KOPT-K1 (cell line): ENCODE data around the gene RGL2.
"Not testable (repeated sequence)": the region's sequence is repeated elsewhere in the genome, so short reads cannot be mapped to it uniquely, and the experiment has no call there.

ENCODE experiments used
- H3K27ac ChIP-seq: fragments of 200-600 bp; sonication (generic); 2 replicates; pipeline ENCODE4 v1.5.1; 2016; ENCODE audit warnings: antibody characterized with exemption, mild to moderate bottlenecking, low read depth, low read length; ENCODE audit not compliant: poor library complexity, severe bottlenecking
- H3K36me3 ChIP-seq: fragments of 200-600 bp; sonication (generic); 2 replicates; pipeline ENCODE4 v1.5.1; 2017; ENCODE audit warnings: antibody characterized with exemption, mild to moderate bottlenecking, low read length, moderate library complexity; ENCODE audit not compliant: insufficient read depth
- H3K9me3 ChIP-seq: fragments of 200-600 bp; sonication (generic); 2 replicates; pipeline ENCODE4 v1.5.1; 2017; ENCODE audit warnings: antibody characterized with exemption, low read length, mild to moderate bottlenecking; ENCODE audit not compliant: insufficient read depth, poor library complexity, severe bottlenecking

RGL2 gene

DNA sequence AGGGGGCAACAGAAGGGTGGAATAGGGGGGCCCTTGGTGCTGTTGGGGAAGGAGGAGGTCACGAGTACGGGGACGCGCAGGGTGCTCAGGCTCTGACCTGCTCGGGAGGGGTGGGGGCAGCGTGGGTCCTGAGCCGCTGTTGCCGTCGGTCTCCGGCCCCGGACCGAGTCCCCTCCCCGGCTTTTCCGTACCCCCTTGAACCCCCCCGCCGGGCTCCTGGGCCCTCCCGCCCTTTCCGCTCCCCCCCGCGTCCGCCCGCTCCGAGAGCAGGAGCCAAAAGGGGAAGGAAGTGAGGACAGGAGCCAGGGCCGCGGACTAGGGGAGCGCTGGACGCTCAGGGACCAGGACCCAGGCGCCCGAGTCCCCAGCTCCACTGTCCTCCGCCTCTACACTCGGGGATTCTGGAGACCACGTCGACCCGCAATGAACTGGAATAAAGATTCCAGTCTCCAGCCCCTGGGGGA, at the start of gene RGL2:
RGL2 (minus strand) TSS at position 170 of the 464 bp plus-strand sequence. CDS start 332 bp downstream, outside the sequence.
- peak within 1 kb of the TSS; percentile 96 for H3K27ac ChIP-seq
- H3K9me3 ChIP-seq = no peaks in the 10 kb centered on the region
- H3K36me3 ChIP-seq = peaks cover 59% of the 10 kb centered on the region

GRCh38 chr6:33347816-33348215, 49.1 kb upstream of the RGL2 start:
- Histone ChIP-seq H3K36me3 (no peaks in the 10 kb centered on the region), H3K9me3 (no peaks in the 10 kb centered on the region), H3K27ac (no peak overlapping the region)

DNA sequence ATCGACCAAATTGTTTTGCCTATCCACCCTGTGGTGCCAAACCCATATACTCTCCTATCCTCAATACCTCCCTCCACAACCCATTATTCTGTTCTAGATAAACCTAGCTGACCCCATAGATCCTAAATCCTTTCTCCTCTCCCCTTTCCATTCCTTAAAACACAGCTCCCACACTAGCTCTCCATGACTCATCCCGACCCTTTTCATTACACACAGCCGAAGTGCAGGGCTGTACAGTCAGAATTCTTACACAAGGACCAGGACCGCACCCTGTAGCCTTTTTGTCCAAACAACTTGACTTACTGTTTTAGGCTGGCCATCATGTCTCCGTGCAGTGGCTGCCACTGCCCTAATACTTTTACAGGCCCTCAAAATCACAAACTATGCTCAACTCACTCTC, 48.2 kb upstream of the RGL2 start:
- H3K27ac ChIP-seq, H3K9me3 ChIP-seq, H3K36me3 ChIP-seq: not testable (repeated sequence)

DNA sequence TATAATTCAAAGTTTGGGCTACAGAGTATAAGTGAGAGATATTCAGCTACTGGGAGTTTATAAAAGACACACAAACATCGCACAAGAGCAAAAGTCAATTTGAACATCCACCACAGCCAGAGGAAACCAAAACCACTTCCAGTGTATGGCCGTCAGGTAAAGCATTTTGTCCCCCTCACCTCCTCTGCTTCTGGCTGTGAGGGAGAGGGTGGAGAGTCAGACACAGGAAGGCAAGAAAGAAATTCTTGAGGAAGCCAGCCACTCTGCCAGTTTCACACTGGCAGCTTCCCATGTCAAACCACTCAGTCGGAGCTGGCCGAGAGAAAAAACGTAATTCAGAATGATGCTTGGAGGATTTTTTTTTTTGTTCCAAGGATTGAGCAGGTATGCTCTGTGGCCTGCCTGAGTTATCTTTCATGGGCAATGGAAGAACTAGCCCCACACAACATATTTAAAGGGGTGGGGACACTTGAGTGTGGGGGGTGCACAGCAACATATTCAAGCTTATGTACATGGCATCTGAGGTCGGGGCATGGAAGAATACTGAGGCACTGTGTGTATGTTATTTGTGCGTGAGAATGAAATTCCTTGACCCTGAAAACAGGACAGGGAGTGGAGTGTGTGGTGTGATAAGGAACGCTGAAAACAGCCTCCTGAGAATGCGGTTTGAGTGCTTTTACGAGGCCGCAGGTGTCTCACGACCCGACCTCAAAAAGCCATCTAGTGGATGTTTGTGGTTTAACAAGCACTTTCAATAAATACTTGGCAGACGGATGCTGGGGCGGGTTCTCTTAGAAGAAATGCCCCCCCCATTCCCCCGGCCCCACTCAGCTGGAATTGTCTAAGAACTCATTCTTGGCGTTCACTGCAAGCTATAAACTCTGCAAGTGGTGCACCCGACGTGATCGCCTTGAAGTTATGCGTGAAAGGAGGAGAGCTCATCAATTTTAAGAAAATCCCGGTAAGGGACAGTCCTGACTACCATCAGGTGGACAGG, 46.3 kb upstream of the RGL2 start:
- H3K9me3 ChIP-seq = no peaks in the 10 kb centered on the region
- no peaks in the 10 kb centered on the region for H3K36me3 ChIP-seq
- peak overlapping the region; percentile 82 for H3K27ac ChIP-seq

- no peaks in the 10 kb centered on the region for H3K36me3 ChIP-seq
- H3K9me3 ChIP-seq = no peaks in the 10 kb centered on the region
- peak overlapping the region; percentile 82 for H3K27ac ChIP-seq
These were observed 45.3 kb upstream of the RGL2 start for GRCh38 chr6:33343953-33344611.

DNA sequence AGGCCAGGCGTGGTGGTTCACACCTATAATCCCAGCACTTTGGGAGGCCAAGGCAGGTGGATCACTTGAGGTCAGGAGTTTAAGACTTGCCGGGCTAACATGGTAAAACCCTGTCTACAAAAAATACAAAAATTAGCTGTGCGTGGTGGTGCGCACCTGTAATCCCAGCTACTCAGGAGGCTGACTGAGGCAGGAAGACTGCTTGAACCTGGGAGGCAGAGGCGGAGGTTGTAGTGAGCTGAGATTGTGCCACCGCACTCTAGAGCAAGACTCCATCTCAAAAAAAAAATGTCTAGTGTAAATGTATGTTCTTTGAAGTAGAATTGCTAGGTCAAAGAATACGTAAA, 44.8 kb upstream of the RGL2 start:
- H3K36me3 ChIP-seq, H3K9me3 ChIP-seq: not testable (repeated sequence)
- peak overlapping the region; percentile 82 for H3K27ac ChIP-seq

DNA sequence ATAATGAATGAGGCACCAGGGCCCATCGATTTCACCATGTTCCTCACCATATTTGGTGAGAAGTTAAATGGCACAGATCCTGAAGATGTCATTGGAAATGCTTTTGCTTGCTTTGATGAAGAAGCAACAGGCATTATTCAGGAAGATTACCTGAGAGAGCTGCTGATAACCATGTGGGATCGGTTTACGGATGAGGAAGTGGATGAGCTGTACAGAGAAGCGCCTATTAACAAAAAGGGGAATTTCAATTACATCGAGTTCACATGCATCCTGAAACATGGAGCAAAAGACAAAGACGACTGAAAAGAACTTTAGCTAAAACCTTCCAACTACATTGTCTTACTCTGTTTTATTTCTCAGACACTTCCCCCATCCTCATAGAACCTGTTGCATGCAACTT, 40.5 kb upstream of the RGL2 start:
- no peaks in the 10 kb centered on the region for H3K36me3 ChIP-seq
- H3K27ac ChIP-seq = no peak overlapping the region
- H3K9me3 ChIP-seq = no peaks in the 10 kb centered on the region

GRCh38 chr6:33336495-33336894, 37.8 kb upstream of the RGL2 start:
- Histone ChIP-seq H3K27ac (no peak overlapping the region), H3K9me3 (no peaks in the 10 kb centered on the region), H3K36me3 (no peaks in the 10 kb centered on the region)

DNA sequence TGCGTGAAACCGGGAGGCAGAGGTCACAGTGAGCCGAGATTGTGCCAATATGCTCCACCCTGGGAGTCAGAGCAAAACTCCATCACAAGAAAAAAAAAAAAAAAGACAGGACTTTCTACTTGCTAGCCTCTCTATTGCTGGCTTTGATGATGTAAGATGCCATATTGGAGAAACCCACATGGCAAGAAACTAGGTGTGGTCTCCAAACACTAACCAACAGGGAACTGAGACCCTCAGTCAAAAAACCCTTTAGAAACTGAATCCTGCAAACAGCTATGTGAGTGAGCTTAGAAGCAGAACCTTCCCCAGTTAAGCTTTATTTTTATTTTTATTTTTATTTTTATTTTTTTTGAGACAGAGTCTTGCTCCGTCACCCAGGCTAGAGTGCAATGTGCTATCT, 37.2 kb upstream of the RGL2 start:
- no peaks in the 10 kb centered on the region for H3K36me3 ChIP-seq
- H3K27ac ChIP-seq = no peak overlapping the region
- no peaks in the 10 kb centered on the region for H3K9me3 ChIP-seq

DNA sequence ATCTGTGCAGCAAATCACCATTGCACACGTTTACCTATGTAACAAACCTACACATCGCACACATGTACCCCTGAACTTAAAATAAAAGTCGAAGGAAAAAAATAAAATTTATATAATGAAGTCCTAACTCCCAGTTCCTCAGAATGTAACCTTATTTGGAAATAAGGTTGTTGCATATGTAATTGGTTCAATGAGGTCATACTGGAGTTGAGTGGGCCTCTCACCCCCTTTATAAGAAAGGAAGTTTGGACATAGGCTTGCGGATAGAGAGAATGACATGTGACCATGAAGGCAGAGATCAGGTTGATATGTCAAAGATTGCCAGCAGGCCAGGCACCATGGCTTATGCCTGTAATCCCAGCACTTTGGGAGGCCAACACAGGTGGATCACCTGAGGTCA, 34.9 kb upstream of the RGL2 start:
- Histone ChIP-seq H3K36me3 (no peaks in the 10 kb centered on the region), H3K27ac (no peak overlapping the region), H3K9me3 (no peaks in the 10 kb centered on the region)

DNA sequence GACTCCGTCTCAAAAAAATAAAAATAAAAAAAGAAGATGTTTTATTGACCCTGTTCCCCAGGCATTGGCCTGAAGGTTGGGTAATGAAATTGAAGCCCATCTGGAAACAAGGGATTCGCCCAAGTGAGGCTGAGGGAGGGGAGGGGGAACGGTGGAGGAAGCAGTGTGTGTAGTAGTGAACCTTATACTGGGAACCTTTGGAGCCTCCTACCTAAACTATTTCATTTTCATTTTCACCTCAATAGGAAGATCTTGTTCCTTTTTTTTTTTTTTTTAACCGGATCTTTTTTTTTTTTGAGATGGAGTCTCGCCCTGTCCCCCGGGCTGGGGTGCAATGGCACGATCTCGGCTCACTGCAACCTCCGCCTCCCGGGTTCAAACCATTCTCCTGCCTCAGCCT, 32.0 kb upstream of the RGL2 start:
- Histone ChIP-seq H3K9me3 (no peaks in the 10 kb centered on the region), H3K27ac (no peak overlapping the region), H3K36me3 (no peaks in the 10 kb centered on the region)

- H3K36me3 ChIP-seq = no peaks in the 10 kb centered on the region
- no peaks in the 10 kb centered on the region for H3K9me3 ChIP-seq
- no peak overlapping the region for H3K27ac ChIP-seq
These were observed 30.3 kb upstream of the RGL2 start for GRCh38 chr6:33329058-33329457.

- no peaks in the 10 kb centered on the region for H3K9me3 ChIP-seq
- H3K27ac ChIP-seq = peak overlapping the region; percentile 95
- H3K36me3 ChIP-seq = peaks cover 24% of the 10 kb centered on the region
These were observed 25.4 kb upstream of the RGL2 start for GRCh38 chr6:33324125-33324524.

DNA sequence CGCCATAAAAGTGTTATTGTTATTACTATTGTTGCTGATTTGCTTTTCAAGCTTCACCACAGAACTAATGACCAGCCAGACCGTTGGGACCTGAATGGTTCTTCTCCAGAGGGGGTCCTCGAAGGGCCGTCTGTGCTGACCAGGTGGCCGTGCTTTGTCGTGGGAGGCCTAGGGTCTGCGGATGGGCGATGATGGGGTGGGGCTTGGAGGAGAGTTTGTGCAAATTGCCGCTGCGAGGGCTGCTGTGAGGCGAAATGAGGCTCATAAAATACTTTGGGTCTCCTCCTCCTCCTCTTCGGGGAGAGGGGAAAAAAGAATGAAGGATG, 24.8 kb upstream of the RGL2 start:
- Histone ChIP-seq H3K9me3 (no peaks in the 10 kb centered on the region), H3K36me3 (peaks cover 29% of the 10 kb centered on the region), H3K27ac (peak overlapping the region; percentile 95)

DNA sequence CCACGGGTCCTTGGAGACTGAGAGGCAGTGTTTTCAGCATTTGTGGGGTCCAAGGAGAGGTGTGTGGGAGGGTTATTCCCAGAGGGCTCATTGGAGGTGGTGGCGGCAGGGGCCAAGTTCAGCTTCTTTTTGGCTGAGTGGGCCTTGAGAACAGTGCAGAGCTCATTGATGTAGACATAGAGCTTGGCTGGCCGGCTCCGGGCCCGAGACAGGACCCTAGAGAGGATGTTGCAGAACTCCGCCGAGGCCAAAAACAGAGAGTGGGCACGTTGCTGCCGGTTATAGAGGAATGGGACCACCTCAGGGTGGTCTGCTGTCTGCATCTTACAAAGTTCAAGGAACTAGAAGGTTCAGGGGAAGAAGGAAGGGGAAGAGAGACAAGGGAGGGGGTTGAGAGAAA, 22.5 kb upstream of the RGL2 start:
- H3K27ac ChIP-seq = peak overlapping the region; percentile 95

More for the DNA sequence above, 22.5 kb upstream of the RGL2 start:
- H3K36me3 ChIP-seq = peaks cover 32% of the 10 kb centered on the region
- no peaks in the 10 kb centered on the region for H3K9me3 ChIP-seq
